Duodenal mucosa (tissue), 2 donors: ENCODE data around the gene COL23A1.

Experiments used
- H3K27ac ChIP-seq: one replicate; pipeline ENCODE4 v1.7.0; 2013; ENCODE audit warnings: low read depth, low read length
- H3K27me3 ChIP-seq, 2 donors: one replicate each; pipeline ENCODE4 v1.7.0; 2013; ENCODE audit warnings: low read length in 2 of 2, control low read depth in 1 of 2; ENCODE audit not compliant: insufficient read depth in 2 of 2, control insufficient read depth in 1 of 2
- H3K36me3 ChIP-seq, 2 donors: one replicate each; pipeline ENCODE4 v1.7.0; 2013; ENCODE audit warnings: low read length in 2 of 2, control low read depth in 1 of 2; ENCODE audit not compliant: insufficient read depth in 2 of 2, control insufficient read depth in 1 of 2
- H3K4me1 ChIP-seq, 2 donors: one replicate each; pipeline ENCODE4 v1.7.0; 2013; ENCODE audit warnings: low read length in 2 of 2, control low read depth in 1 of 2; ENCODE audit not compliant: insufficient read depth in 2 of 2, control insufficient read depth in 1 of 2
- H3K4me3 ChIP-seq, 2 donors: one replicate each; pipeline ENCODE4 v1.7.0; 2013; ENCODE audit warnings: low read length in 2 of 2, low read depth in 1 of 2
- H3K9ac ChIP-seq, 2 donors: one replicate each; pipeline ENCODE4 v1.7.0; 2013; ENCODE audit warnings: low read length in 2 of 2, low read depth in 1 of 2
- H3K9me3 ChIP-seq, 2 donors: one replicate each; pipeline ENCODE4 v1.7.0; 2013; ENCODE audit warnings: low read length in 2 of 2, control low read depth in 1 of 2; ENCODE audit not compliant: control insufficient read depth in 1 of 2

The COL23A1 gene

GRCh38 chr5:178296066-178296465 lies 294.1 kb downstream of the COL23A1 start:
- H3K9ac ChIP-seq: no peak overlapping the region

GRCh38 chr5:178295589-178295988 lies 294.6 kb downstream of the COL23A1 start:
- H3K27ac ChIP-seq: no peak overlapping the region
- no peaks in the 10 kb centered on the region for H3K36me3 ChIP-seq
- no peaks in the 10 kb centered on the region for H3K9me3 ChIP-seq
- H3K27me3 ChIP-seq: no peaks in the 10 kb centered on the region
- H3K4me3 ChIP-seq: no peak overlapping the region
- no peaks in the 10 kb centered on the region for H3K4me1 ChIP-seq
- H3K9ac ChIP-seq: no peak overlapping the region

More at GRCh38 chr5:178296066-178296465, 294.1 kb downstream of the COL23A1 start:
- no peak overlapping the region for H3K27ac ChIP-seq
- H3K27me3 ChIP-seq: no peaks in the 10 kb centered on the region
- H3K4me3 ChIP-seq: no peak overlapping the region
- H3K4me1 ChIP-seq: no peaks in the 10 kb centered on the region
- no peaks in the 10 kb centered on the region for H3K36me3 ChIP-seq
- H3K9me3 ChIP-seq: no peaks in the 10 kb centered on the region

GRCh38 chr5:178293815-178294214 lies 296.4 kb downstream of the COL23A1 start:
- Histone ChIP-seq H3K27me3 (no peaks in the 10 kb centered on the region), H3K4me1 (peaks cover 0 to 3% of the 10 kb centered on the region in 2 donors), H3K4me3 (no peak overlapping the region), H3K36me3 (no peaks in the 10 kb centered on the region), H3K9me3 (no peaks in the 10 kb centered on the region), H3K9ac (no peak overlapping the region), H3K27ac (no peak overlapping the region)

GRCh38 chr5:178293400-178293799 lies 296.8 kb downstream of the COL23A1 start:
- no peaks in the 10 kb centered on the region for H3K27me3 ChIP-seq
- H3K9me3 ChIP-seq: no peaks in the 10 kb centered on the region
- no peak overlapping the region for H3K4me3 ChIP-seq
- H3K4me1 ChIP-seq: peaks cover 0 to 3% of the 10 kb centered on the region in 2 donors
- H3K27ac ChIP-seq: no peak overlapping the region
- no peak overlapping the region for H3K9ac ChIP-seq
- no peaks in the 10 kb centered on the region for H3K36me3 ChIP-seq

GRCh38 chr5:178292826-178293205 lies 297.4 kb downstream of the COL23A1 start:
- no peak overlapping the region for H3K9ac ChIP-seq
- no peaks in the 10 kb centered on the region for H3K9me3 ChIP-seq
- H3K4me1 ChIP-seq: peaks cover 0 to 3% of the 10 kb centered on the region in 2 donors
- H3K36me3 ChIP-seq: no peaks in the 10 kb centered on the region
- no peak overlapping the region for H3K4me3 ChIP-seq
- no peak overlapping the region for H3K27ac ChIP-seq
- no peaks in the 10 kb centered on the region for H3K27me3 ChIP-seq

- H3K9me3 ChIP-seq: no peaks in the 10 kb centered on the region
- no peak overlapping the region for H3K27ac ChIP-seq
- H3K9ac ChIP-seq: no peak overlapping the region
- no peaks in the 10 kb centered on the region for H3K36me3 ChIP-seq
- peaks cover 0 to 3% of the 10 kb centered on the region in 2 donors for H3K4me1 ChIP-seq
- H3K4me3 ChIP-seq: no peak overlapping the region
- H3K27me3 ChIP-seq: no peaks in the 10 kb centered on the region
These were observed 298.0 kb downstream of the COL23A1 start for GRCh38 chr5:178291969-178292825.

GRCh38 chr5:178291161-178291561 lies 299.0 kb downstream of the COL23A1 start:
- Histone ChIP-seq H3K9me3 (no peaks in the 10 kb centered on the region), H3K36me3 (no peaks in the 10 kb centered on the region), H3K4me3 (no peak overlapping the region), H3K9ac (no peak overlapping the region), H3K4me1 (peaks cover 0 to 3% of the 10 kb centered on the region in 2 donors), H3K27ac (no peak overlapping the region), H3K27me3 (no peaks in the 10 kb centered on the region)

GRCh38 chr5:178290376-178290775 lies 299.8 kb downstream of the COL23A1 start:
- Histone ChIP-seq H3K27me3 (no peaks in the 10 kb centered on the region), H3K4me3 (no peak overlapping the region), H3K36me3 (no peaks in the 10 kb centered on the region), H3K27ac (no peak overlapping the region), H3K9me3 (no peaks in the 10 kb centered on the region), H3K9ac (no peak overlapping the region), H3K4me1 (peaks cover 0 to 3% of the 10 kb centered on the region in 2 donors)

GRCh38 chr5:178289438-178289837 lies 300.8 kb downstream of the COL23A1 start:
- no peaks in the 10 kb centered on the region for H3K9me3 ChIP-seq
- H3K27ac ChIP-seq: no peak overlapping the region
- no peaks in the 10 kb centered on the region for H3K27me3 ChIP-seq
- H3K9ac ChIP-seq: no peak overlapping the region
- H3K36me3 ChIP-seq: no peaks in the 10 kb centered on the region
- H3K4me1 ChIP-seq: peaks cover 0 to 3% of the 10 kb centered on the region in 2 donors
- H3K4me3 ChIP-seq: no peak overlapping the region

- no peaks in the 10 kb centered on the region for H3K27me3 ChIP-seq
- no peak overlapping the region for H3K4me3 ChIP-seq
- H3K4me1 ChIP-seq: peaks cover 0 to 3% of the 10 kb centered on the region in 2 donors
- no peaks in the 10 kb centered on the region for H3K36me3 ChIP-seq
- no peak overlapping the region for H3K27ac ChIP-seq
- peaks cover 4% of the 10 kb centered on the region in 2 donors for H3K9me3 ChIP-seq
- H3K9ac ChIP-seq: no peak overlapping the region
These were observed 301.5 kb downstream of the COL23A1 start for GRCh38 chr5:178288401-178289368.
